ENCODE data around the gene PSAP.
"Not testable (repeated sequence)": the region's sequence is repeated elsewhere in the genome, so short reads cannot be mapped to it uniquely, and the experiment has no call there.

PSAP gene

GRCh38 chr10:71856619-71857018 is 5.6 kb upstream of the PSAP start:
- Mint-ChIP-seq H3K36me3 (ENCODE audit: low read depth) (no peaks in the 10 kb centered on the region), H3K4me3 (no peak overlapping the region), H3K27ac (peak overlapping the region; percentile 68), H3K9me3 (no peaks in the 10 kb centered on the region), H3K4me1 (ENCODE audit: low read depth) (peaks cover 18% of the 10 kb centered on the region), H3K27me3 (no peaks in the 10 kb centered on the region)

- no peak overlapping the region for H3K27ac Mint-ChIP-seq
- no peaks in the 10 kb centered on the region for H3K36me3 Mint-ChIP-seq (ENCODE audit: low read depth)
- no peaks in the 10 kb centered on the region for H3K27me3 Mint-ChIP-seq
- no peak overlapping the region for H3K4me3 Mint-ChIP-seq
- no peaks in the 10 kb centered on the region for H3K9me3 Mint-ChIP-seq
- H3K4me1 Mint-ChIP-seq (ENCODE audit: low read depth): peaks cover 28% of the 10 kb centered on the region
Observed at GRCh38 chr10:71854031-71854430, 3.0 kb upstream of the PSAP start.

GRCh38 chr10:71852355-71852937 is 1.4 kb upstream of the PSAP start:
- Mint-ChIP-seq H3K36me3 (ENCODE audit: low read depth) (peaks cover 3% of the 10 kb centered on the region), H3K27me3 (no peaks in the 10 kb centered on the region), H3K9me3 (no peaks in the 10 kb centered on the region), H3K4me1 (ENCODE audit: low read depth) (peaks cover 43% of the 10 kb centered on the region), H3K4me3 (no peak overlapping the region), H3K27ac (no peak overlapping the region)

- not testable (repeated sequence) for H3K36me3 Mint-ChIP-seq (ENCODE audit: low read depth); H3K27me3 Mint-ChIP-seq; H3K9me3 Mint-ChIP-seq
- Mint-ChIP-seq H3K27ac (peak overlapping the region; percentile 82), H3K4me3 (peak overlapping the region; percentile 96), H3K4me1 (ENCODE audit: low read depth) (peaks cover 51% of the 10 kb centered on the region)
Observed at GRCh38 chr10:71851465-71852095, 529 bp upstream of the PSAP start.

- peaks cover 5% of the 10 kb centered on the region for H3K36me3 Mint-ChIP-seq (ENCODE audit: low read depth)
- no peaks in the 10 kb centered on the region for H3K27me3 Mint-ChIP-seq
- no peaks in the 10 kb centered on the region for H3K9me3 Mint-ChIP-seq
- peak overlapping the region; percentile 96 for H3K4me3 Mint-ChIP-seq
- peaks cover 59% of the 10 kb centered on the region for H3K4me1 Mint-ChIP-seq (ENCODE audit: low read depth)
- H3K27ac Mint-ChIP-seq: peak overlapping the region; percentile 82
Observed at GRCh38 chr10:71850021-71850742, 869 bp downstream of the PSAP start.

- no peak overlapping the region for H3K27ac Mint-ChIP-seq
- peak overlapping the region; percentile 96 for H3K4me3 Mint-ChIP-seq
- no peaks in the 10 kb centered on the region for H3K27me3 Mint-ChIP-seq
- peaks cover 63% of the 10 kb centered on the region for H3K4me1 Mint-ChIP-seq (ENCODE audit: low read depth)
- H3K9me3 Mint-ChIP-seq: no peaks in the 10 kb centered on the region
- peaks cover 5% of the 10 kb centered on the region for H3K36me3 Mint-ChIP-seq (ENCODE audit: low read depth)
Observed at GRCh38 chr10:71849461-71849908, 1.6 kb downstream of the PSAP start.

GRCh38 chr10:71848325-71849275 is 2.5 kb downstream of the PSAP start:
- H3K4me1 Mint-ChIP-seq (ENCODE audit: low read depth): peaks cover 69% of the 10 kb centered on the region
- H3K9me3 Mint-ChIP-seq: no peaks in the 10 kb centered on the region
- peaks cover 5% of the 10 kb centered on the region for H3K36me3 Mint-ChIP-seq (ENCODE audit: low read depth)
- peak overlapping the region; percentile 96 for H3K4me3 Mint-ChIP-seq
- no peaks in the 10 kb centered on the region for H3K27me3 Mint-ChIP-seq
- no peak overlapping the region for H3K27ac Mint-ChIP-seq

GRCh38 chr10:71847418-71847817 is 3.6 kb downstream of the PSAP start:
- Mint-ChIP-seq H3K27ac (no peak overlapping the region), H3K4me1 (ENCODE audit: low read depth) (peaks cover 80% of the 10 kb centered on the region), H3K27me3 (no peaks in the 10 kb centered on the region), H3K36me3 (ENCODE audit: low read depth) (peaks cover 5% of the 10 kb centered on the region), H3K4me3 (no peak overlapping the region), H3K9me3 (no peaks in the 10 kb centered on the region)

GRCh38 chr10:71846816-71847215 is 4.2 kb downstream of the PSAP start:
- Mint-ChIP-seq H3K4me1 (ENCODE audit: low read depth) (peaks cover 80% of the 10 kb centered on the region), H3K9me3 (no peaks in the 10 kb centered on the region), H3K27me3 (no peaks in the 10 kb centered on the region), H3K4me3 (no peak overlapping the region), H3K36me3 (ENCODE audit: low read depth) (peaks cover 5% of the 10 kb centered on the region), H3K27ac (no peak overlapping the region)

GRCh38 chr10:71845410-71846405 is 5.3 kb downstream of the PSAP start:
- Mint-ChIP-seq H3K27ac (no peak overlapping the region), H3K27me3 (no peaks in the 10 kb centered on the region), H3K9me3 (no peaks in the 10 kb centered on the region), H3K4me1 (ENCODE audit: low read depth) (peaks cover 78% of the 10 kb centered on the region), H3K4me3 (no peak overlapping the region), H3K36me3 (ENCODE audit: low read depth) (peaks cover 5% of the 10 kb centered on the region)

GRCh38 chr10:71844695-71845094 is 6.4 kb downstream of the PSAP start:
- no peaks in the 10 kb centered on the region for H3K27me3 Mint-ChIP-seq
- no peaks in the 10 kb centered on the region for H3K9me3 Mint-ChIP-seq
- H3K4me3 Mint-ChIP-seq: no peak overlapping the region
- peaks cover 5% of the 10 kb centered on the region for H3K36me3 Mint-ChIP-seq (ENCODE audit: low read depth)
- no peak overlapping the region for H3K27ac Mint-ChIP-seq
- peaks cover 79% of the 10 kb centered on the region for H3K4me1 Mint-ChIP-seq (ENCODE audit: low read depth)

GRCh38 chr10:71844084-71844483 is 7.0 kb downstream of the PSAP start:
- Mint-ChIP-seq H3K27me3 (no peaks in the 10 kb centered on the region), H3K4me1 (ENCODE audit: low read depth) (peaks cover 77% of the 10 kb centered on the region), H3K27ac (no peak overlapping the region), H3K9me3 (no peaks in the 10 kb centered on the region), H3K36me3 (ENCODE audit: low read depth) (peaks cover 5% of the 10 kb centered on the region), H3K4me3 (no peak overlapping the region)

GRCh38 chr10:71842856-71843686 is 8.0 kb downstream of the PSAP start:
- H3K4me3 Mint-ChIP-seq: no peak overlapping the region
- peaks cover 6% of the 10 kb centered on the region for H3K36me3 Mint-ChIP-seq (ENCODE audit: low read depth)
- H3K27me3 Mint-ChIP-seq: no peaks in the 10 kb centered on the region
- H3K27ac Mint-ChIP-seq: peak overlapping the region; percentile 28
- no peaks in the 10 kb centered on the region for H3K9me3 Mint-ChIP-seq
- peaks cover 77% of the 10 kb centered on the region for H3K4me1 Mint-ChIP-seq (ENCODE audit: low read depth)
